Right kidney (tissue), 1 donor: ENCODE data around the gene DNAI4.
"Not testable (repeated sequence)": the region's sequence is repeated elsewhere in the genome, so short reads cannot be mapped to it uniquely, and the experiment has no call there.

Experiments used
- DNase-seq: peaks from one replicate; pipeline ENCODE4 v3.0.0-alpha.2; 2016

The DNAI4 gene

DNA sequence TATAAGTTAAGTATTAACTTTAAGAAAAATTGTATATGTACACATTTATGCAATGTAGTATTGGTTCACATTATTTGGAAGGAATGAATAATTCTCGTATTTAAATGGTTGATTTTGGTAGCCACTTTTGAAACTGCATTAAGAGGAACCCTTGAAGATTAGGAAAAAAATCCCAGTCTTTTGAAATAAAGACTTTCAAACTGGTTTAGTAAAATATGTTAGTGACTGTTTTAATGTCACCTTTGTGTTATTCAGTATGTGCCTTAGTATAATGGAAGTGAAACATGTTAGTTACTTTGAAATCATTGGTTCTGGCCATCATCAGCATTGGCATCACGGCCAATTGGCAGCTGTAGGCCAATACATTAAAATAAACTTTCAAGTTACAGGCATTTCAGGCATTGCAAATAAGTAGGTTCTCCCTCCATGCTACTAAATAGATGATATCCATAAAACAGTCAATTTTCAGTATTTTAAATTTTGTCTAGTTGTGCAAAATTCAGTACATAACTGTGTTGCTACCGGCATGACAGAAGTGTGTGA, 4.6 kb upstream of the DNAI4 start:
- DNase-seq = no peak

DNA sequence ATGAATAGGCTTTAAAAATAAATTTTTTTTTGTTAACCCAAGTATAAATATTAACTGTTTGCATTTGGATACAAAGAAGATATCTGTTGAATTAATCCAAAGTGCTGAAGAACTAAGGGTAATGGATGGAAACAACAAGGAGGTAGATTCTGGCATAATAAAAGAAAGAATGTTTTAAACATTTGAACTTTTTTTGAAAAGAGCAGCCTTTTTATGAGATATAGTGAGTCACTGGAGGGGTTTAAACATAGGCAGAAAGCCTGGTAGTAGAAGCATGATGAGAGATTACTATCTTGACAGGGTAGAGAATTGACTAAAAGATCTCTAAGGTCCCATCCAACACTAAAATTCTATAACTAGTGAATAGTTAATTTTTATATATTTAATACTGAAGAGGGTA, 2.9 kb upstream of the DNAI4 start:
- DNase-seq = no peak

GRCh38 chr1:66925944-66926343, 1.3 kb upstream of the DNAI4 start:
- DNase-seq = no peak

- DNase-seq = no peak
Measured at GRCh38 chr1:66925558-66925910, 878 bp upstream of the DNAI4 start.

DNA sequence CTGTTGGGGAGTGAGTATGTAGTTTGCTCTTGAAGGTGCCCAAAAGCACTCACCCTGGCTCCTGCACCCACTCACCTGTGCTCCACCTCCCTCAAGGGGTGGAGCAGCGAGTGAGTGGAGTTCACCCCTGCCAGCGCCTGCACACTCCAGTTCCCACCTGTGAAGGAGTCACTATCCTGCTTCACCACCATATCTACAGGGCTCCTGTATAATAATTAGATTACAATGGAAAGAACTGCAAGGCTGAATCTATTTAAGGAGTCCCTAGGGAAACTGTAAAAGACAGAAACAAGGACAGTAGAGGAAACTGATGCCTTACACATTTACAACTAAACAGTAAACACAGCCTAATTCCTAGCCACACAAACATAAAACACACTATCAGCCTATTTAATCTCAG, 4.1 kb downstream of the DNAI4 start:
- DNase-seq = no peak

GRCh38 chr1:66919828-66920227, 4.8 kb downstream of the DNAI4 start:
- no peak for DNase-seq

DNA sequence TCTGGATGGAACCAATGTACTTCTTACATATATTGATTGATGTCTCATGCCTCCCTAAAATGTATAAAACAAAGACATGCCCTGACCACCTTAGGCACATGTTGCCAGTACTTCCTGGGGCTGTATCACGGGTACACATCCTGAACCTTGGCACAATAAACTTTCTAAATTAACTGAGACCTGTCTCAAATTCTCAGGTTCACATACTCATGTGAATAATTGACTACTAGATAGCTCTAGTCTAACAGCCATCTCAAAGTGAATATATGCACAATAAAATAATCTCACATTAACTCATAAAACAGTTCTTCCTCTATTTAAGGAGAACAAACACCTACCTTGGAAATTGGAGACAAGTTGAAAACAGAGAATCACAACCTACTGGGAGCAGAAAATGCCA, 5.6 kb downstream of the DNAI4 start:
- DNase-seq = no peak

DNA sequence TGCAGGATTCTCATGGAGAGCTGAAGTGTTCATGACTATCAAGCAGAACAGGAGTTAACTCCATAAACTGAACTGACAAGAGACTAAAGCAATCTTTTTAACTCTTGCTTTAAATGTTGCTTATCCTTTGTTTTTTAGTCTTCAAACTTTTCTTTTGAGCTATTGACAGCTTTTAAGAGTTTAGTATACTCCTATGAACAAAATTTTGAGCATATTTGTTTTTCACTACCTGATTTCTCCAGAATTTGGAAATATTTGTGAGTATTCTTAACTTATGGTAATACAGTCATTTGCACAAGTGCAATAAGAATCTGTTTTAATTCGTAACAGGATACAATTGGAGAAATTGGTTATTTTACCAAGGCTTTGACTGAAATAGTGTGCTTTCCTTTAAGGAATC, 7.2 kb downstream of the DNAI4 start:
- no peak for DNase-seq

GRCh38 chr1:66916320-66916719, 8.3 kb downstream of the DNAI4 start:
- DNase-seq = no peak

DNA sequence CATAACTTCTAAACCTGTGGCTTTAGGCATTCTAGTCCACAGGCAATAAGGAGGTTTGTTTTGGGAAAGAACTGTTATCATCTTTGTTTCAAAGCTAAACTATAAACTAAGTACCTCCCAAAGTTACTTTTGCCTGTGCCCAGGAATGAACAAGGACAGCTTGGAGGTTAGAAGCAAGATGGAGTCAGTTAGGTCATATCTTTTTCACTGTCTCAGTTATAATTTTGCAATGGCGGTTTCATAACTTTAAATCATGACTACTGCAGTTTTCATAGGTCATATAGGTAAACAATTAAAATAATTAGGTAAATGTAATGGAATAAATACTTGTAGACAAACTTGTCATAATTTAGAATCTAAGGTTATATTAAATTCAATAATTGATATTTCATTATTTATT, 9.5 kb downstream of the DNAI4 start:
- not testable (repeated sequence) for DNase-seq

- no peak for DNase-seq
Measured at GRCh38 chr1:66893712-66894111, 30.9 kb downstream of the DNAI4 start.

DNA sequence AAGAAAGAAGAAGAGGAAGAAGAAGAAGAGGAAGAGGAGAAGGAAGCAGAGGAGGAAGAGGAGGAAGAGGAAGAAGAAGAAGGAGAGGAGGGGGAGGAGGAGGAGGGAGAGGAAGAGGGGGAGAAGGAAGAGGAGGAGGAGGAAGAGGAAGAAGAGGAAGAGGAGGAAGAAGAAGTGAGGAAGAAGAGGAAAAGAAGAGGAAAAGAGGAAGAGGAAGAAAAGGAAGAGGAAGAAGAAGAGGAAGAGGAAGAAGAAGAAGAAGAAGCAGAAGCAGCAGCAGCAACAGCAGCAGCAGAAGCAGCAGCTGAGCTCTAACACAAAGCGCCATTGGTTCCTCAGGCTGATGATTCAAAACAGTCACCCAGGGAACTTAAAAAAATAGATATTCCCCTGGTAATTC, 34.0 kb downstream of the DNAI4 start:
- no peak for DNase-seq

GRCh38 chr1:66889030-66889429, 35.6 kb downstream of the DNAI4 start:
- no peak for DNase-seq

- DNase-seq = no peak
Measured at GRCh38 chr1:66876664-66877063, 48.0 kb downstream of the DNAI4 start.

DNA sequence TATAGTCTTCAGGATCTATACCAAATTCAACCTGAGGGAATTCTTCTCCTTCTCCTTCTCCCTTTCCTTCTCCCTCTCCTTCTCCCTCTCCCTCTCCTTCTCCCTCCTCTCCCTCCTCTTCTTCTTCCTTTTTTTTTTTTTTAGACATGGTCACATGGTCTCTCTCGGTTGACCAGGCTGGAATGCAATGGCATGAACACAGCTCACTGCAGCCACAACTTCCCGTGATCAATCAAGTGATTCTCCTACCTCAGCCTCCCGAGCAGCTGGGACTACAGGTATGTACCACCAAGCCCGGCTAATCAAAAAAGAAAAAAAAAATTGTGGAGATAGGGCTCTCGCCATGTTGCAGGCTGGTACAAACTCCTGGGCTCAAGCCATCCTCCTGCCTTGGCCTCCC, 51.5 kb downstream of the DNAI4 start:
- no peak for DNase-seq

GRCh38 chr1:66872024-66872423, 52.6 kb downstream of the DNAI4 start:
- not testable (repeated sequence) for DNase-seq

- no peak for DNase-seq
Measured at GRCh38 chr1:66867501-66867900, 57.2 kb downstream of the DNAI4 start.

DNA sequence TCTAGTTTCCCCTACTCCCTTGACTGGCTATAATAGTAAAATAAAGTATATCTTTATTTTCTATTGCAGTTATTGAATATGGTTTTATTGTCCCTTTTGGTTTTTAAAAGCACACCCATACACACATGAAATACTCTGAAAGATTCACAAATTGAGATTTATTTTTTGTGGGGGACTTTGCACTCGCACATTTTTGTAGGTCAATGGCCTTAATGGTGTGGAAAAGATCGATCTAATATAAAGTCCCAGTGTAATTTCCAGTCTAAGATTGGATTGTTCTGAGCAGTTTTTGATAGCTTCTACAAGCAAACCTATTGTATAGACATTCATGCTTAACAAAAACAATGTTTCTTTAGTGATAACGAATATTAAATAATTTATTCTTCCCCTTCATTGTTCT, 64.1 kb downstream of the DNAI4 start:
- no peak for DNase-seq

- no peak for DNase-seq
Measured at GRCh38 chr1:66853379-66853778, 71.3 kb downstream of the DNAI4 start.

DNA sequence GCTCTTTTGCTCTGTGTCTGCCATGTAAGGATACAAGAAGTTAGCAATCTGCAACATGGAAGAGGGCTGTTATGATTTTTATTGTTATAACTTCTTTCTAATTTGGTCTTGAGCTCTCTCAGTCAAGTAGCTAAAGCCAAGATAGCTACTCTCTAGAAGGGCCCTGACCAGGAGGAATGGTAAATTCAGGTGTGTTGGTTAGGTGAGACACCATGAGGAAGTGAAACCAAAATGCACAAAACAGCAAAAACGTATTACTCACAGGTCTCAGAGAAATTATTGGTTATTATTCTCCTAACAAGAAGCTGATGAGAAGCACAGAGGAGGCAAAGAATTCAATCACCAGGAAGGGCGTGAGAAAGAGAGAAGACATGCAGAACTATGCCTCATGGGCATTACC, 71.8 kb downstream of the DNAI4 start:
- DNase-seq = no peak

DNA sequence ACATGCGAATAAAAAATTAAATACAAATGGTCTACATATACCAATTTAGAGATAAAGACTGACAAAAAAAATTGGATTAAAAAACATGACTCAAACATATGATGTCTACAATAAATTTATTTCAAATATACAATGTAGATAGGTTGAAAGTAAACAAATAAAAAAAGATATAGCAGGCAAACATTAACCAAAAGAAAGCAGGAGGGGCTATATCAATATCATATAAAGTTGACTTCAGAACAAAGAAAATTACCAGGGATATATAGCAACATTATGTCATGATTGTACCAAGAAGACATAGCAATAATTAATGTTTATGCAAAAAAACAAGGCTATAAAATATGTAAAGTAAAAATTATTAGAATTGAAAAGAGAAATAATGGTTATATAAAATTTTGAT, 73.7 kb downstream of the DNAI4 start:
- DNase-seq = no peak

GRCh38 chr1:66848193-66848592, 76.5 kb downstream of the DNAI4 start:
- no peak for DNase-seq

DNA sequence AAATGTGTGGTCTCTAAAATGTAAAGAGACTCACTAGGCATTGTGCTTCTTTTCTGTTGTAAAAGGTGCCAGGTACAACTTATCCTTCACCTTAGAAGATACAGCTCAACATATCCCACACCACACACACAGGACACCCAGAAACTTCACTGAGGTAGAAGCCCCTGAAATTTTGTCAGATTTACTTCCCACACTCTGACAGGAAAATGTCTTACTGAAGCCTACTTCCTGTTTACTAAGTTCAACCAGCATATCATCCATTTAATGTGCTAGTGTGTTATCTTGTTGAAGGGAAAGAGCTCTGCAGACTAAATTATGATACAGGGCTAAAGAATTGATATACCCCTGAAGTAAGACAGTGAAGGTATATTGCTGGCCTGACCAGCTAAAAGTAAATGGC, 83.7 kb downstream of the DNAI4 start:
- DNase-seq = no peak

DNA sequence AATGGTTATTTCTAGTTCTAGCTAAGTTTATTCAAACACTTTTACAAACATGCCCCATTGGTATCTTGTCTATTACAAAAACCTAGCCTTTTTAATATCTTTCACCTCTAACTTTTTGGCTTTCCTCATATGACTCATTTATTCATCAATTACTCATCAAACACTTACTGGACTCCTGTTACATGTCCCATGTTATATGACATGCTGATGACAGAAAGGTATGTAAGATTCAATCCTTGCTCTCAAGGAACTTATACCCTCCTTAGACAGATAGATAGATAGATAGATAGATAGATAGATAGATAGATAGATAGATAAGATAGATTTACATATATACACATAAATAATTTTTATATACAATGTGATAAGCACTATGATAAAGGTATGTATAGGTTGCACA, 89.7 kb downstream of the DNAI4 start:
- no peak for DNase-seq

DNA sequence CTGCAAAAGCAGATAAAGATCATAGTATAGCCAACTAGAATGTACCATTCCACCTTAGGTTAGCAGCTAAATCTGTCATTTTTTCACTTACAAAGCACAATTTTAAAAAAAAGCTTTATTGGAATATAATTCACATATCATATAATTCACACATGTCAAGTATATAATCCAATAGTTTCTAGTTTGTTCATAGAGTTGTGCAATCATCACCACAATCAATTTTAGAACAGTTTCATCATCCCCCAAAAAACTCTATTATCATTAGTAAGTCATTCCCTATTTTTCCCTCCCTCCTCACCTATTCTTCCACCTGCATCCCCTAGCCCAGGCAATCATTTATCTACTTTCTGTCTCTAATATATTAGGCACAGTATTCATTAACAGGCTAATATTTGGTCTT, 91.5 kb downstream of the DNAI4 start:
- DNase-seq = no peak
